Myocyte (in vitro differentiated cells): ENCODE results near the gene MLC1. TPM values are rescaled to one million over a fixed set of nuclear protein-coding genes. Genes with fewer than 3 reads are reported as not detected.
A peak's percentile ranks its signal among the peaks of the same experiment; 100 is the strongest.

Experiments used
- DNase-seq: peaks from one replicate; pipeline ENCODE4 v3.0.0-alpha.2; 2012; ENCODE audit warnings: low read depth
- total RNA-seq: library from RNA; depleted of rRNA; stranded (reverse); fragments of >200 nt; gene quantifications from 2 replicates; pipeline ENCODE4 v1.2.3, GENCODE V29; 2014

Gene MLC1
- total RNA-seq, 1 donor from 2014 or later: not detected

GRCh38 chr22:50016988-50017700, 68.1 kb downstream of the MLC1 start:
- no peak for DNase-seq

- DNase-seq: no peak
These were observed 68.8 kb downstream of the MLC1 start for GRCh38 chr22:50016308-50016987.

- no peak for DNase-seq
These were observed 69.5 kb downstream of the MLC1 start for GRCh38 chr22:50015451-50016307.

DNA sequence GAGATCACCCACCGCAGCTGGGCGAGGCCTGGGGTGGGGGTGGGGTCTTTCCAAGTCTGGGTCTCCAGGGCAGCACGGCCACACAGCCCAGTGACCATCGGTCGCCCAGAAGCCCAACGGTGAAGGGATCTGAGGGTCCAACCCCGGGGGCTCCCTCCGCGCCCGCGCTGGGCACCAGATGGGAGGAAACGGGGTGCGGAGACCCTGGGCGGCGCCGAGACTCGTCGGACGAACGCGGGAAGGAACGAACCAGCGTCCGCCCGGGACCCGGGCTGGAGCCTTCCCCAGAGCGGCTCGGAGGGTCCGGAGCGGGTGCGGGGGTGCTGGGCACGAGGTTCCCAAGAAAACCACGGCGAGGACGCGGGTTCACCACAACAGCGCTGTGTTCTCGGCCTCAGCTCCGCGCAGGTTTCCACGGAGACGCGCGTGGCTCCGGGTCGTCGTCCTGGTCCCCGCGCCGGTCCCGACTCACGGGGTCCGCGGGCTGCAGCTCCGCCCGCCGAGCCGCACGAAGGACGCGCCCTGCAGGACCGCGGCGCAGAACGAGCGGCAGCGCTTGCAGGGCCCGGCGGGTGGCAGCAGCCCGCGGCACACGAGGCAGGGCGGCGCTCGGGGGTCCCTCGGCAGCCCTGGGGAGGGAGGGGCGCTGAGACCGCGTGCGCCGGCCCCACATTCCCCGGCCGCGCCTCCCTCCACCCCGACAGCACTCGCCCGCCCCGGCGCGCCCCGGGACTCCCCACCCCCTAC, 70.4 kb downstream of the MLC1 start:
- DNase-seq: no peak

DNA sequence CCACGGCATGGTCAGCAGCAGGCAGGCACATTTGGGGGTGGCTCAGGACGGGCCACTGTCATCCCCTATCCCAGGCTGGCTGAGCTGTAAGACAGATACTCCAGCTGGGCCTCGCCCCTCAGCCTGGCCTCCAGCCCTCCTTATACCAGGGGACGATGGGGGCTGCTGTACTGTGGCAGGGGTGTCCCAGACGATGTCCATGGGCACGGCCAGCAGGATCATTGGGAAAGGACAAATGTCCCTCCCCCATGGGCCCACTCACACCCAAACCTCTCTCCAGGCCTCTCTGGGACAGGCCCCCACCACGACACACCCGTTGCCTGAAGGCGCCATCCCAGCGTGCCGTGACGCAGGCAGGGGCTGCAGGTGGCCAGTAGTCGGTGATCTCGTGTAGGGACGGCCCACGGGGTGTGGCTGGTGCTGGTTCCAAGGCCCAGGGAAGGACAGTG, 71.1 kb downstream of the MLC1 start:
- peak; percentile 40 for DNase-seq

GRCh38 chr22:50012211-50013181, 72.7 kb downstream of the MLC1 start, which contains the start of gene IL17REL:
TSS of gene IL17REL (minus strand) at chr22:50012765. CDS start at chr22:50012646, 119 bp downstream.
- DNase-seq: peak; percentile 15

- DNase-seq: no peak
These were observed 73.6 kb downstream of the MLC1 start for GRCh38 chr22:50011447-50012210.

GRCh38 chr22:50010676-50011446, 74.4 kb downstream of the MLC1 start:
- DNase-seq: no peak

GRCh38 chr22:50009765-50010675, 75.2 kb downstream of the MLC1 start:
- DNase-seq: no peak

Other genes with a start within 250 kb of the MLC1 start
- 13.1 and 15.3 TPM in 2 replicates for gene ZBED4, start 231.6 kb downstream of the MLC1 start, total RNA-seq
- 23.4 and 24.5 TPM in 2 replicates for gene ALG12, start 167.0 kb downstream of the MLC1 start, total RNA-seq
- gene CRELD2, start 166.8 kb downstream of the MLC1 start, total RNA-seq: 63.0 and 120 TPM in 2 replicates
- gene PIM3, start 124.7 kb downstream of the MLC1 start, total RNA-seq: 41.4 and 42.4 TPM in 2 replicates
- not detected in 2 replicates for gene IL17REL, start 72.7 kb downstream of the MLC1 start, total RNA-seq
- not detected in 2 replicates for gene TTLL8, start 27.1 kb downstream of the MLC1 start, total RNA-seq
- 0.16 and 0.83 TPM in 2 replicates for gene MOV10L1, start 4.6 kb upstream of the MLC1 start, total RNA-seq
- gene PANX2, start 85.3 kb upstream of the MLC1 start, total RNA-seq: 0.08 and 0.26 TPM in 2 replicates
- gene TRABD, start 100.5 kb upstream of the MLC1 start, total RNA-seq: 16.3 and 26.3 TPM in 2 replicates
- 30.8 and 34.4 TPM in 2 replicates for gene SELENOO, start 115.6 kb upstream of the MLC1 start, total RNA-seq
- gene TUBGCP6, start 159.6 kb upstream of the MLC1 start, total RNA-seq: 33.7 and 35.4 TPM in 2 replicates
- gene HDAC10, start 165.8 kb upstream of the MLC1 start, total RNA-seq: 12.9 and 22.5 TPM in 2 replicates
- 27.9 and 30.0 TPM in 2 replicates for gene MAPK12, start 176.3 kb upstream of the MLC1 start, total RNA-seq
- 3.2 and 3.3 TPM in 2 replicates for gene MAPK11, start 185.0 kb upstream of the MLC1 start, total RNA-seq
- gene PLXNB2, start 222.2 kb upstream of the MLC1 start, total RNA-seq: 112 and 163 TPM in 2 replicates
- gene DENND6B, start 241.6 kb upstream of the MLC1 start, total RNA-seq: 4.7 TPM in 2 replicates